Activated B cell treated with CpG ODN at 0.5 μM for 24 hours (primary cell): ENCODE results near the gene RRP8. TPM values are rescaled to one million over a fixed set of nuclear protein-coding genes. Genes with fewer than 3 reads are reported as not detected.

ENCODE experiments used
- ATAC-seq: fragments of 200-7000 bp; cut with Tn5 transposase; one replicate; pipeline ENCODE4 v1.10.0; 2021; ENCODE audit warnings: low read depth, mild to moderate bottlenecking, moderate library complexity
- CTCF ChIA-PET: fragments of 350-600 bp; sonication (Branson Sonifier 250); formaldehyde crosslinking; loops from one replicate; lab custom pipeline; 2021; ENCODE audit warnings: antibody characterized with exemption; lab: Charles Lee
- POLR2A ChIA-PET: fragments of 350-600 bp; sonication (Branson Sonifier 250); formaldehyde crosslinking; loops from one replicate; lab custom pipeline; 2021; ENCODE audit warnings: antibody characterized with exemption; lab: Charles Lee
- DNase-seq: peaks from one replicate; pipeline ENCODE4 v3.0.0; 2022
- H3K27ac Mint-ChIP-seq: one replicate; pipeline ENCODE4 v1.8.0; 2020; ENCODE audit warnings: mixed read lengths
- H3K27me3 Mint-ChIP-seq: one replicate; pipeline ENCODE4 v1.8.0; 2021; ENCODE audit warnings: mixed read lengths
- H3K36me3 Mint-ChIP-seq: one replicate; pipeline ENCODE4 v1.8.0; 2021; ENCODE audit warnings: low read depth, mixed read lengths
- H3K4me1 Mint-ChIP-seq: one replicate; pipeline ENCODE4 v1.8.0; 2021; ENCODE audit warnings: mixed read lengths
- H3K4me3 Mint-ChIP-seq: one replicate; pipeline ENCODE4 v1.8.0; 2020; ENCODE audit warnings: mild to moderate bottlenecking, mixed read lengths
- H3K9me3 Mint-ChIP-seq: one replicate; pipeline ENCODE4 v1.8.0; 2020; ENCODE audit warnings: mixed read lengths
- CTCF ChIP-seq: fragments of 200-600 bp; IDR thresholded peaks from one replicate; pipeline ENCODE4 v1.8.0; 2022; ENCODE audit warnings: antibody characterized with exemption, mild to moderate bottlenecking
- intact Hi-C: fragments of 100-400 bp; cut with micrococcal nuclease; formaldehyde crosslinking; loops from one replicate; pipeline ENCODE4 v1.15.1; 2024
- total RNA-seq: library from RNA; stranded (reverse); gene quantifications from 2 replicates; pipeline ENCODE4 v1.2.3, GENCODE V29; 2022

Gene RRP8
- total RNA-seq, 1 donor from 2014 or later, result 29.1 TPM

DNA sequence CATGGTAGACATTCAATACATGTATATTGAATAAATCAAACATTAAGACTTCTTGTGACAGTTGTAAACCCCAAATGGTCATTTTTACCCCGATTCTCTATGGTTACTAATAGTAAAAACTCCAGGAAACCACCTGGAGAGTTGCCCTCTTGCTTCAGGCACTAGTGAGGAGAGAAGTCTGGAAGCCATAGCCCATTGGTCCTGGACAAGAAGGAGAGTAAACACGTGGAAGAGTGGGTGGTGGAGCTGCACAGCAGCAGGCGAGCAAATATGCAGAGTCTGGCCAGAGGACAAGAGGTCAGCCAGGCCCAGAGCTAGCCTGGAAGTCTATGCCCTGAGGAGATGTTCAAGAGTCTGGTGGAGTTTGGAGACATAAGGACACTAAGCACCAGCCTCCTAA, 34.5 kb upstream of the RRP8 start:
- no peaks in the 10 kb centered on the region for H3K4me1 Mint-ChIP-seq
- DNase-seq (no peak), ATAC-seq (no peak)
- H3K36me3 Mint-ChIP-seq, result no peaks in the 10 kb centered on the region
- no peaks in the 10 kb centered on the region for H3K27me3 Mint-ChIP-seq
- ChIA-PET CTCF (no interaction called here), POLR2A (no interaction called here)
- no peak for TF ChIP-seq CTCF
- intact Hi-C loops, result no loop called here
- H3K9me3 Mint-ChIP-seq, result no peaks in the 10 kb centered on the region
- no peak overlapping the region for H3K27ac Mint-ChIP-seq
- no peak overlapping the region for H3K4me3 Mint-ChIP-seq

GRCh38 chr11:6636480-6636879, 33.1 kb upstream of the RRP8 start:
- Mint-ChIP-seq H3K27ac (no peak overlapping the region), H3K27me3 (no peaks in the 10 kb centered on the region), H3K9me3 (no peaks in the 10 kb centered on the region), H3K36me3 (no peaks in the 10 kb centered on the region), H3K4me1 (no peaks in the 10 kb centered on the region), H3K4me3 (no peak overlapping the region)
- intact Hi-C loops, result no loop called here
- POLR2A ChIA-PET, result no interaction called here
- CTCF ChIA-PET, result interaction anchor here (1.0 kb wide), 1 partner anchor 131 kb away, joined by 3 read pairs; no protein-coding TSS in a partner anchor
- ATAC-seq, result no peak
- no peak for DNase-seq
- TF ChIP-seq CTCF, result no peak

- Mint-ChIP-seq H3K4me3 (no peak overlapping the region), H3K9me3 (no peaks in the 10 kb centered on the region), H3K27me3 (no peaks in the 10 kb centered on the region), H3K36me3 (no peaks in the 10 kb centered on the region), H3K27ac (no peak overlapping the region), H3K4me1 (no peaks in the 10 kb centered on the region)
- DNase-seq, result no peak
- TF ChIP-seq CTCF, result no peak
- intact Hi-C loops, result no loop called here
- POLR2A ChIA-PET, result no interaction called here
- CTCF ChIA-PET, result no interaction called here
- no peak for ATAC-seq
Observed at GRCh38 chr11:6635082-6635932, 31.9 kb upstream of the RRP8 start.

DNA sequence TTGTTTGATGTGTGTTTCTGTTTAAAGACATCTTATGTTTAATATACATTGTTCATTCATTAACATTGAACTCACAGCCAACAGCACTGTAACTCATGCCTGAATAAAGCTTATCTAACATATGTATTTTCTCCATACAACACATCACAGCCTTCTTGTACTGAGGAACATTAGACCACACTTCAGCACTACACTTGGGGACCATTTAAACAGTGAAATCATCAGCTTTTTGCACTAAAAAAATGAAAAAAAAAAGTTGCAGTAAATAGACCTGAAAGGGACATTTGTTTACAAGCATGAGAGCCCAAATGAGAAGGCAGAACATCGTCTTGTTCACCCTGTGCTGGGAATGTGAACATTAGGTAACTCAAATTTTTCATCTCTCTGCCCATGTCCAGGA, 31.1 kb upstream of the RRP8 start:
- TF ChIP-seq CTCF, result no peak
- no peaks in the 10 kb centered on the region for H3K36me3 Mint-ChIP-seq
- H3K27me3 Mint-ChIP-seq, result no peaks in the 10 kb centered on the region
- no peak overlapping the region for H3K27ac Mint-ChIP-seq
- no peak for ATAC-seq
- no peaks in the 10 kb centered on the region for H3K9me3 Mint-ChIP-seq
- ChIA-PET CTCF (no interaction called here), POLR2A (no interaction called here)
- H3K4me3 Mint-ChIP-seq, result no peak overlapping the region
- no peak for DNase-seq
- intact Hi-C loops, result no loop called here
- no peaks in the 10 kb centered on the region for H3K4me1 Mint-ChIP-seq

DNA sequence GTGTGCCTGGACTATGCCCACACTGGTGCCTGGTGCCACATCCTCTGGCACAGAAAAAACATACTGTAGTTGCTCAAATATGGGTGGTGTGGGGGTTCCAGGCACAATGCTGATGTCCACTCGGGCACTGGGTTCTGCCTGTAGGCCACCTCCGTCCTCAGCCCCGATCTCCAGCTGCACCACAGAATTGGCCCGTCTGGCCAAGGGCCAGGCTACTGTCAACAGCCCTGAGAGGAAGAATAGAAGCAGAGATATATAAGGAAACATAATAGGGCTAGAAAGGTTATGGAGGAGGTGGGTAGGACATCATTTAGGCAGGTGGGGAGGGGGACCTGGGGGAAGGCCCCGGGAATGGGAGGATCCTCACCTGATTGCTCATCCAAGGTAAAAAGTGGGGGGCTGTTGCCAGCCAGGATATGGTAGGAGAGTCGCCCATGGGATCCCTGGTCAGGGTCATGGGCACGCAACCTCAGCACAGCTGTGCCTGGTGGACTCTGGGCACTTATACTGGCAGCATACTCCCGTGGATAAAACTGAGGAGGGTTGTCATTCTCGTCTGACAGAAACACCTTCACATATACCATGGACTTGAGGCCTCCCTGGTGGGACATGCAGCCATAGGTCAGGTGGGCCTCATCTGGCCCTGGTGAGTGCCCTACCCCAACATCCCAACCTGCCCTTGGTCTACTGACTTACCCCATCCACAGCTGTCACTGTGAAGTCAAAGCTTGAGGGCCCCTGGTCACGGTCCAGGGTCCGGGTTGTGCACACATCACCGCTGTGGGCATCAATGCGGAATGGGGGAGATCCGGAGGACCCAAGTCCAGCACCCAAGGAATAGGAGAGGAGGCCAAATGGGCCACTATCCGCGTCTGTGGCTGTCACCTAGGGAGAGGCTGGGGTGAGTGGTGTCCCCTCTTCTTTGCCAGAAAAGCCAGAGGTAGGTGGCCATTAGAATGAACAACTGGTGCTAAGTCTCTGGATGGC, 30.3 kb upstream of the RRP8 start:
- no peak for TF ChIP-seq CTCF
- H3K36me3 Mint-ChIP-seq, result no peaks in the 10 kb centered on the region
- no peak for ATAC-seq
- no peaks in the 10 kb centered on the region for H3K4me1 Mint-ChIP-seq
- POLR2A ChIA-PET, result interaction anchor here (0.9 kb wide), 1 partner anchor 16 kb away, joined by 3 read pairs; no protein-coding TSS in a partner anchor
- DNase-seq, result no peak
- no peak overlapping the region for H3K27ac Mint-ChIP-seq
- intact Hi-C loops, result no loop called here
- no peak overlapping the region for H3K4me3 Mint-ChIP-seq
- no peaks in the 10 kb centered on the region for H3K27me3 Mint-ChIP-seq
- H3K9me3 Mint-ChIP-seq, result no peaks in the 10 kb centered on the region
- CTCF ChIA-PET, result no interaction called here
